OCI-LY1 (cell line): Measurements from ENCODE around the gene NPLOC4.

Experiments
- EZH2 ChIP-seq: fragments of 200-600 bp; sonication (generic), shearing (Covaris generic); IDR thresholded peaks from 2 replicates; pipeline ENCODE4 v1.8.0; 2017; ENCODE audit warnings: borderline replicate concordance, mixed run types, mild to moderate bottlenecking, antibody characterized with exemption, low read length, moderate library complexity, mixed read lengths
- TF ChIP-seq, protein P1 (sequence below): fragments of 200-600 bp; sonication (generic), shearing (Covaris generic); IDR thresholded peaks from 2 replicates; pipeline ENCODE4 v1.5.1; 2017; ENCODE audit warnings: mild to moderate bottlenecking, antibody characterized with exemption, low read length, moderate library complexity, mixed read lengths

DNA sequence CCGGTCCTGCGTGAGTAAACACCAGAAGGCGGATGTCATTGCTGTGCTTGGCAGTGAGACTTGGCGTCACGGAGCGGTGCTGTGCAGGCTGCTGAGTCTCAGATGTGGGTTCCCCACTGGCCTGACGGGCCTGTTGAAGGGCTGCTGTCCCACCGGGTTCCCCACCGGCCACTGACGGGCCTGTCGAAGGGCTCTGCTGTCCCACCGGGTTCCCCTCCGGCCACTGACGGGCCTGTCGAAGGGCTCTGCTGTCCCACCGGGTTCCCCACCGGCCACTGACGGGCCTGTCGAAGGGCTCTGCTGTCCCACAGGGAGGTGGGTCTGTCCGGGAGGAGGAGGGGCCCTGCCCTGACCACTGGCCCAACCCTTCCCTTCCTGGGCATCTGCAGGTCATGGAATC lies 49.7 kb upstream of the NPLOC4 start:
- no peak for TF ChIP-seq EZH2
- TF ChIP-seq, protein P1, sequence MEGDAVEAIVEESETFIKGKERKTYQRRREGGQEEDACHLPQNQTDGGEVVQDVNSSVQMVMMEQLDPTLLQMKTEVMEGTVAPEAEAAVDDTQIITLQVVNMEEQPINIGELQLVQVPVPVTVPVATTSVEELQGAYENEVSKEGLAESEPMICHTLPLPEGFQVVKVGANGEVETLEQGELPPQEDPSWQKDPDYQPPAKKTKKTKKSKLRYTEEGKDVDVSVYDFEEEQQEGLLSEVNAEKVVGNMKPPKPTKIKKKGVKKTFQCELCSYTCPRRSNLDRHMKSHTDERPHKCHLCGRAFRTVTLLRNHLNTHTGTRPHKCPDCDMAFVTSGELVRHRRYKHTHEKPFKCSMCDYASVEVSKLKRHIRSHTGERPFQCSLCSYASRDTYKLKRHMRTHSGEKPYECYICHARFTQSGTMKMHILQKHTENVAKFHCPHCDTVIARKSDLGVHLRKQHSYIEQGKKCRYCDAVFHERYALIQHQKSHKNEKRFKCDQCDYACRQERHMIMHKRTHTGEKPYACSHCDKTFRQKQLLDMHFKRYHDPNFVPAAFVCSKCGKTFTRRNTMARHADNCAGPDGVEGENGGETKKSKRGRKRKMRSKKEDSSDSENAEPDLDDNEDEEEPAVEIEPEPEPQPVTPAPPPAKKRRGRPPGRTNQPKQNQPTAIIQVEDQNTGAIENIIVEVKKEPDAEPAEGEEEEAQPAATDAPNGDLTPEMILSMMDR, result no peak
